A549 (cell line): ENCODE results near the gene NOS1AP. TPM values are rescaled to one million over a fixed set of nuclear protein-coding genes. Genes with fewer than 3 reads are reported as not detected.

Experiments
- ATAC-seq, 2 experiments: fragments of 200-7000 bp in 1 of 2; fragments of >200 bp in 1 of 2; cut with Nextera tagmentation in 1 of 2; cut with Tn5 transposase in 1 of 2; 3 replicates each; pipeline versions ENCODE4 v1.8.0 to v1.9.1; 2018 to 2020; ENCODE audit warnings: mild to moderate bottlenecking in 1 of 2, moderate library complexity in 1 of 2
- CTCF ChIA-PET: fragments of 300-600 bp; sonication (Branson Sonifier 250); formaldehyde crosslinking; extraction: SDS; loops from one replicate; lab custom pipeline; 2021; ENCODE audit warnings: antibody characterized with exemption, inconsistent platforms; lab: Yijun Ruan, JAX
- POLR2A ChIA-PET: fragments of 350-600 bp; formaldehyde crosslinking; extraction: SDS; loops from one replicate; lab custom pipeline; 2021; ENCODE audit warnings: antibody characterized with exemption, inconsistent platforms; lab: Yijun Ruan, JAX
- DNase-seq, 2 experiments: peaks; one replicate each; pipeline versions ENCODE4 v3.0.0 to v3.0.0-alpha.2; 2011 to 2016; ENCODE audit warnings: low read depth in 1 of 2, low spot score in 1 of 2
- FAIRE-seq: peaks from 2 replicates; lab custom pipeline; 2011; peaks lifted over from hg19 to GRCh38; lab: Jason Lieb, UNC
- H3K27ac ChIP-seq, 2 experiments: fragments of >200 bp; sonication (Bioruptor Twin); formaldehyde crosslinking; 3 replicates each; pipeline ENCODE4 v1.5.1; 2016 to 2017
- H3K4me1 ChIP-seq: fragments of >200 bp; sonication (Bioruptor Twin); formaldehyde crosslinking; 3 replicates; pipeline ENCODE4 v1.6.1; 2016
- H3K4me2 ChIP-seq: fragments of >200 bp; sonication (Bioruptor Twin); formaldehyde crosslinking; 3 replicates; pipeline ENCODE4 v1.6.1; 2016
- H3K4me3 ChIP-seq: fragments of >200 bp; sonication (Bioruptor Twin); formaldehyde crosslinking; 3 replicates; pipeline ENCODE4 v1.5.1; 2016
- H3K9me3 ChIP-seq: fragments of >200 bp; sonication (Bioruptor Twin); formaldehyde crosslinking; 3 replicates; pipeline ENCODE4 v1.6.1; 2016
- ATOH8 ChIP-seq: fragments of 250-450 bp; sonication (Bioruptor Pico); IDR thresholded peaks from 2 replicates; pipeline ENCODE4 v1.5.0; 2020; ENCODE audit warnings: low read depth, mild to moderate bottlenecking, moderate library complexity
- EHMT2 ChIP-seq: fragments of 200-600 bp; sonication (generic); IDR thresholded peaks from 2 replicates; pipeline ENCODE4 v1.6.1; 2016; ENCODE audit warnings: antibody characterized with exemption, low read depth, mild to moderate bottlenecking, moderate library complexity
- FOSL2 ChIP-seq, 2 experiments: fragments of 450-650 bp in 1 of 2; fragments of >200 bp in 1 of 2; sonication (Bioruptor Twin) in 1 of 2; formaldehyde crosslinking; IDR thresholded peaks; 2 replicates each; pipeline versions ENCODE4 v1.5.0 to v1.6.1; 2016 to 2020; ENCODE audit warnings: mild to moderate bottlenecking in 1 of 2, moderate library complexity in 1 of 2
- HMGXB4 ChIP-seq: fragments of 250-450 bp; sonication (Bioruptor Pico); IDR thresholded peaks from 2 replicates; pipeline ENCODE4 v1.5.0; 2021; ENCODE audit warnings: mild to moderate bottlenecking, moderate library complexity, borderline replicate concordance
- HOXA7 ChIP-seq: fragments of 250-450 bp; sonication (Bioruptor Pico); IDR thresholded peaks from 2 replicates; pipeline ENCODE4 v1.5.0; 2020; ENCODE audit warnings: mild to moderate bottlenecking, moderate library complexity
- HOXB13 ChIP-seq: fragments of 250-450 bp; sonication (Bioruptor Pico); IDR thresholded peaks from 2 replicates; pipeline ENCODE4 v1.5.0; 2020; ENCODE audit warnings: low read depth, mild to moderate bottlenecking, moderate library complexity
- HOXB5 ChIP-seq: fragments of 250-450 bp; sonication (Bioruptor Pico); IDR thresholded peaks from 2 replicates; pipeline ENCODE4 v1.5.0; 2020; ENCODE audit warnings: mild to moderate bottlenecking, moderate library complexity
- JUN ChIP-seq, 2 experiments: fragments of >200 bp; sonication (Bioruptor Twin); formaldehyde crosslinking; IDR thresholded peaks; 2 replicates in 1 of 2; 3 replicates in 1 of 2; pipeline ENCODE4 v1.6.1; 2016 to 2017
- KDM1A ChIP-seq: fragments of 200-600 bp; sonication (generic); IDR thresholded peaks from 2 replicates; pipeline ENCODE4 v1.6.1; 2016; ENCODE audit warnings: low read depth, mild to moderate bottlenecking
- KDM5A ChIP-seq: fragments of 200-600 bp; sonication (generic); IDR thresholded peaks from 2 replicates; pipeline ENCODE4 v1.6.1; 2016; ENCODE audit warnings: antibody characterized with exemption, mild to moderate bottlenecking
- MAZ ChIP-seq: fragments of 150-350 bp; IDR thresholded peaks from 2 replicates; pipeline ENCODE4 v1.6.1; 2014; ENCODE audit warnings: antibody characterized with exemption, low read depth, low read length, borderline replicate concordance
- MYC ChIP-seq: IDR thresholded peaks from 2 replicates; pipeline ENCODE4 v1.6.1; 2012; ENCODE audit warnings: mild to moderate bottlenecking, inconsistent platforms, low read length, improper control_type of control experiment, borderline replicate concordance
- RAD21 ChIP-seq, 2 experiments: fragments of >200 bp in 1 of 2; sonication (Bioruptor Twin) in 1 of 2; formaldehyde crosslinking in 1 of 2; IDR thresholded peaks in 1 of 2; conservative IDR thresholded peaks in 1 of 2; 2 replicates in 1 of 2; 3 replicates in 1 of 2; pipeline ENCODE4 v1.6.1; 2012 to 2018; ENCODE audit warnings: inconsistent platforms in 1 of 2
- RCOR1 ChIP-seq: fragments of 150-350 bp; IDR thresholded peaks from 2 replicates; pipeline ENCODE4 v1.6.1; 2014; ENCODE audit warnings: antibody characterized with exemption, low read length, low read depth
- RNF2 ChIP-seq: fragments of 200-600 bp; sonication (generic); IDR thresholded peaks from 2 replicates; pipeline ENCODE4 v1.6.1; 2016; ENCODE audit warnings: low read depth, mild to moderate bottlenecking, antibody characterized with exemption, moderate library complexity, borderline replicate concordance
- SREBF2 ChIP-seq: fragments of 450-650 bp; IDR thresholded peaks from 2 replicates; pipeline ENCODE4 v1.6.1; 2014; ENCODE audit warnings: mild to moderate bottlenecking, moderate library complexity
- ZC3H11A ChIP-seq: fragments of 450-650 bp; IDR thresholded peaks from 2 replicates; pipeline ENCODE4 v1.6.1; 2014; ENCODE audit warnings: antibody characterized with exemption, mild to moderate bottlenecking
- ZNF302 ChIP-seq: fragments of 250-450 bp; sonication (Bioruptor Pico); IDR thresholded peaks from 2 replicates; pipeline ENCODE4 v1.9.0; 2021; ENCODE audit warnings: inconsistent platforms, mild to moderate bottlenecking, moderate library complexity
- WGBS: methylation state at CpG from one replicate; pipeline ENCODE4 v1.1.6; 2017; ENCODE audit errors: missing lambda C conversion rate; 5-methylcytosine and 5-hydroxymethylcytosine counted together
- polyA plus RNA-seq, 4 experiments: library from polyadenylated mRNA; depleted of rRNA in 3 of 4; stranded (reverse); fragments of >200 nt; fragmentation: RNase III in 1 of 4; extraction: RNeasy Plus Mini Kit Qiagen cat#74134 plus additional on column Dnase treatment in 1 of 4; gene quantifications; 2 replicates in 3 of 4; 3 replicates in 1 of 4; pipeline ENCODE4 v1.2.3, GENCODE V29; 2011 to 2017

The NOS1AP gene
- polyA plus RNA-seq, 2 of the 4 experiments (the other 2 are of a cell fraction): 0.17 to 0.25 TPM

- WGBS: 19% methylated on average over 5 of the region's 5 CpGs
- FAIRE-seq (no peak), DNase-seq (no peak), ATAC-seq (no peak)
- CTCF ChIA-PET: interaction anchor here (1.2 kb wide), 1 partner anchor 9 kb away, joined by 3 read pairs; no protein-coding TSS in a partner anchor
- POLR2A ChIA-PET: no interaction called here
- no peak for TF ChIP-seq ZC3H11A
- no peak for TF ChIP-seq HOXA7 (CRISPR knock-in tag)
- TF ChIP-seq HOXB5 (CRISPR knock-in tag): no peak
- no peak for TF ChIP-seq MAZ
- no peak for TF ChIP-seq HOXB13 (CRISPR knock-in tag)
- TF ChIP-seq ZNF302 (CRISPR knock-in tag): no peak
- no peak for TF ChIP-seq EHMT2
- no peak for TF ChIP-seq SREBF2
- no peak for TF ChIP-seq JUN (IDR thresholded peaks at IDR 0.05)
- no peak for TF ChIP-seq RAD21 (conservative IDR thresholded peaks at IDR 0.05 in 1 of 2, IDR thresholded peaks at IDR 0.05 in 1 of 2)
- TF ChIP-seq MYC: no peak
- TF ChIP-seq RCOR1: no peak
- no peak for TF ChIP-seq HMGXB4 (CRISPR knock-in tag)
- TF ChIP-seq RNF2: no peak
- no peak for TF ChIP-seq ATOH8 (CRISPR knock-in tag)
- Histone ChIP-seq H3K9me3 (no peaks in the 10 kb centered on the region), H3K4me3 (no peak overlapping the region), H3K4me1 (no peaks in the 10 kb centered on the region), H3K4me2 (no peak overlapping the region), H3K27ac (no peak overlapping the region)
Observed at GRCh38 chr1:162228586-162228985, 159.1 kb downstream of the NOS1AP start.

GRCh38 chr1:162229549-162229948 is 160.1 kb downstream of the NOS1AP start:
- CTCF ChIA-PET: interaction anchor here (1.1 kb wide), 1 partner anchor 15 kb away, joined by 3 read pairs; no protein-coding TSS in a partner anchor
- 13% methylated on average over 2 of the region's 2 CpGs for WGBS
- no peak for ATAC-seq

DNA sequence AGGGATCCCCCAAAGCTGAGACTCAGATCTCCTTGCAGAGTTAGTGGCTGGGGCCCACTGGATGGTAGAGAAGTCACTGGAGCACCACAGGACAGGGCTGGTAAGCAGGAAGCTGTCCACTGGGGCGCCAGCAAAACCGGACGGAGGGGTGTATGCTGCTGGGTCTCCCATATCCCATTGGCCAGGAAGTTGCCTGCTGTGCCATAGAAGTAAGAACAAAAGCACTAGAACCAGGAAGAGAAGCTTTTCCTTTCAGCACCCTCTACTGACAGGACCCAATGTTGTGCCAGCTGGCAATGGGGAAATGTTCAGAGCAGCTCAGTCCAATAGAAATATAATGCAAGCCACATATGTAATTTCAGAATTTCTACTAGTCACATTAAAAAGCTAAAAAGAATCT is 160.6 kb downstream of the NOS1AP start:
- ATAC-seq (peak in 1 of 2 experiments; percentile 57; a peak in 2 of 6 replicates), DNase-seq (peak in 1 of 2 experiments; percentile 9), FAIRE-seq (no peak)
- 81% methylated on average over 3 of the region's 3 CpGs for WGBS
- TF ChIP-seq KDM5A (no peak), RAD21 (conservative IDR thresholded peaks at IDR 0.05 in 1 of 2, IDR thresholded peaks at IDR 0.05 in 1 of 2) (peak in 1 of 2 experiments; percentile 40; a peak in 2 of 5 replicates)
- CTCF ChIA-PET: interaction anchor here (0.8 to 1.1 kb wide), 2 partner anchors 12 to 14 kb away, joined by 3 read pairs; no protein-coding TSS in a partner anchor
- no peak overlapping the region for H3K4me2 ChIP-seq
- no peak overlapping the region for H3K4me3 ChIP-seq
- POLR2A ChIA-PET: no interaction called here
- H3K4me1 ChIP-seq: no peaks in the 10 kb centered on the region
- H3K27ac ChIP-seq: no peak overlapping the region
- H3K9me3 ChIP-seq: no peaks in the 10 kb centered on the region

More at GRCh38 chr1:162229549-162229948, 160.1 kb downstream of the NOS1AP start:
- Histone ChIP-seq H3K27ac (no peak overlapping the region), H3K4me1 (no peaks in the 10 kb centered on the region), H3K4me3 (no peak overlapping the region), H3K9me3 (no peaks in the 10 kb centered on the region), H3K4me2 (no peak overlapping the region)
- no peak for FAIRE-seq
- no peak for DNase-seq
- no peak for TF ChIP-seq KDM1A
- no peak for TF ChIP-seq FOSL2 (IDR thresholded peaks at IDR 0.05)
- TF ChIP-seq FOSL2 (CRISPR knock-in tag; IDR thresholded peaks at IDR 0.05): no peak
- no peak for TF ChIP-seq RAD21 (conservative IDR thresholded peaks at IDR 0.05 in 1 of 2, IDR thresholded peaks at IDR 0.05 in 1 of 2)
- POLR2A ChIA-PET: no interaction called here
